Measurements from ENCODE around the gene ADAM22. TPM values are rescaled to one million over a fixed set of nuclear protein-coding genes. Genes with fewer than 3 reads are reported as not detected.

Gene ADAM22
- polyA plus RNA-seq, 1 of the 3 experiments (the other 2 are of a cell fraction) = 3.0 TPM

DNA sequence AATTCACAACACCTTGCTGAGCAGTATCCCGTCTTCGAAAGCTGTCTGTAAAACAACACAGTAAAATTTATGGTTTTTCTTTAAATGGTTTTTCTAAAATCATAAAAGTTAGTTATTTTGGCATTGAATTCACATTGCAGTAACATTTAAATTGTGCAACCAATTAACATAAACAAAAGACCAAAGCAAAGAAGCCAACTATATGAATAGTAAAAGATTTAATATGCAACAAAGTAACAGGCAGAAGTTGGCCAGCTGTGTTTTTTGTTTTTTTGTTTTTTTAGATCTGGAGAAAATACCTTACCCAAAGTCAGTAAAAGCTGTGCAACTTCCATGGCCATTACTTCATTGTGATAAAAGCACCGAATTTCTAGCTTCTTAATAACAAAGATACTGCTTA lies 274.5 kb downstream of the ADAM22 start:
- POLR2A ChIA-PET = no interaction called here
- Histone ChIP-seq H3F3A (replicated peaks; ENCODE audit: insufficient read depth) (no peaks in the 10 kb centered on the region), H3K4me1 (ENCODE audit: control insufficient read depth in 1 of 2, insufficient read depth in 2 of 2, low read depth in 1 of 2, low read length in 1 of 2) (no peaks in the 10 kb centered on the region), H3K9ac (no peak overlapping the region), H3K36me3 (replicated peaks in 1 of 2; ENCODE audit: control insufficient read depth in 1 of 2, insufficient read depth in 2 of 2, low read length in 1 of 2) (peaks cover 92 to 95% of the 10 kb centered on the region in 2 experiments), H3K27ac (ENCODE audit: low read depth in 2 of 2, low read length in 1 of 2) (no peak overlapping the region), H3K4me2 (no peak overlapping the region), H3K9me3 (no peaks in the 10 kb centered on the region), H4K20me1 (ENCODE audit: insufficient read depth) (no peaks in the 10 kb centered on the region; the same call in 1 of the 2 replicates), H3K9me2 (no peaks in the 10 kb centered on the region), H3K4me3 (ENCODE audit: low read depth in 2 of 2, low read length in 1 of 2) (no peak overlapping the region), H3K79me2 (ENCODE audit: insufficient read depth) (peaks cover 7% of the 10 kb centered on the region; the same call in 1 of the 2 replicates), H3K27me3 (ENCODE audit: insufficient read depth) (no peaks in the 10 kb centered on the region), H2AFZ (ENCODE audit: low read depth) (no peak overlapping the region)
- 81% methylated on average over 3 of the region's 3 CpGs for WGBS (ENCODE audit: low lambda C conversion rate)
- CTCF ChIA-PET = interaction anchor here (0.7 to 1.2 kb wide), 3 partner anchors 10 to 424 kb away, joined by 3 to 4 read pairs (median 3); no protein-coding TSS in a partner anchor
- TF ChIP-seq REST (IDR thresholded peaks at IDR 0.05; ENCODE audit: low read depth, low read length) (no peak), TCF12 (IDR thresholded peaks at IDR 0.05) (no peak), EZH2phosphoT487 (IDR thresholded peaks at IDR 0.05; ENCODE audit: borderline replicate concordance, low read depth) (no peak), FOXM1 (IDR thresholded peaks at IDR 0.05; ENCODE audit: low read depth) (no peak), MXI1 (IDR thresholded peaks at IDR 0.05; ENCODE audit: low read depth, low read length) (no peak), CHD2 (IDR thresholded peaks at IDR 0.05; ENCODE audit: low read length, partially characterized antibody) (no peak), ELF1 (IDR thresholded peaks at IDR 0.05) (no peak), CTCF (IDR thresholded peaks at IDR 0.05) (no peak), RAD21 (IDR thresholded peaks at IDR 0.05; ENCODE audit: low read length) (no peak), SIN3A (IDR thresholded peaks at IDR 0.05; ENCODE audit: borderline replicate concordance, low read depth, low read length) (no peak), TEAD4 (IDR thresholded peaks at IDR 0.05; ENCODE audit: borderline replicate concordance, insufficient read depth) (no peak), POLR2AphosphoS5 (IDR thresholded peaks at IDR 0.05; ENCODE audit: low read depth, low read length) (no peak), GATA2 (CRISPR knock-in tag; IDR thresholded peaks at IDR 0.05) (no peak), RCOR1 (IDR thresholded peaks at IDR 0.05; ENCODE audit: low read length) (no peak), FOXJ3 (CRISPR knock-in tag; IDR thresholded peaks at IDR 0.05) (no peak), GABPA (IDR thresholded peaks at IDR 0.05; ENCODE audit: low read depth) (no peak), NFIC (IDR thresholded peaks at IDR 0.05; ENCODE audit: borderline replicate concordance) (no peak)
- no peak for DNase-seq

Measured in SK-N-SH (cell line).